OCI-LY7 (cell line): Measurements from ENCODE around the gene TSHZ2.

Source experiments
- EZH2phosphoT487 ChIP-seq: fragments of 200-600 bp; sonication (generic); IDR thresholded peaks from 2 replicates; pipeline ENCODE4 v1.6.1; 2018; ENCODE audit warnings: low read depth, borderline replicate concordance, mild to moderate bottlenecking, mixed run types, antibody characterized with exemption, low read length, moderate library complexity, mixed read lengths
- TF ChIP-seq, protein P1 (sequence below): fragments of 200-600 bp; sonication (generic); conservative IDR thresholded peaks from 2 replicates; pipeline ENCODE4 v1.5.1; 2014; ENCODE audit warnings: mild to moderate bottlenecking, antibody characterized with exemption, low read length, moderate library complexity, mixed read lengths

GRCh38 chr20:52948491-52948890, 23.7 kb upstream of the TSHZ2 start:
- TF ChIP-seq, protein P1, sequence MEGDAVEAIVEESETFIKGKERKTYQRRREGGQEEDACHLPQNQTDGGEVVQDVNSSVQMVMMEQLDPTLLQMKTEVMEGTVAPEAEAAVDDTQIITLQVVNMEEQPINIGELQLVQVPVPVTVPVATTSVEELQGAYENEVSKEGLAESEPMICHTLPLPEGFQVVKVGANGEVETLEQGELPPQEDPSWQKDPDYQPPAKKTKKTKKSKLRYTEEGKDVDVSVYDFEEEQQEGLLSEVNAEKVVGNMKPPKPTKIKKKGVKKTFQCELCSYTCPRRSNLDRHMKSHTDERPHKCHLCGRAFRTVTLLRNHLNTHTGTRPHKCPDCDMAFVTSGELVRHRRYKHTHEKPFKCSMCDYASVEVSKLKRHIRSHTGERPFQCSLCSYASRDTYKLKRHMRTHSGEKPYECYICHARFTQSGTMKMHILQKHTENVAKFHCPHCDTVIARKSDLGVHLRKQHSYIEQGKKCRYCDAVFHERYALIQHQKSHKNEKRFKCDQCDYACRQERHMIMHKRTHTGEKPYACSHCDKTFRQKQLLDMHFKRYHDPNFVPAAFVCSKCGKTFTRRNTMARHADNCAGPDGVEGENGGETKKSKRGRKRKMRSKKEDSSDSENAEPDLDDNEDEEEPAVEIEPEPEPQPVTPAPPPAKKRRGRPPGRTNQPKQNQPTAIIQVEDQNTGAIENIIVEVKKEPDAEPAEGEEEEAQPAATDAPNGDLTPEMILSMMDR = no peak
- TF ChIP-seq EZH2phosphoT487 = no peak
